ENCODE results near the gene RPS25. TPM values are rescaled to one million over a fixed set of nuclear protein-coding genes. Genes with fewer than 3 reads are reported as not detected.
"Not testable (repeated sequence)": the region's sequence is repeated elsewhere in the genome, so short reads cannot be mapped to it uniquely, and the experiment has no call there.

RPS25 gene
- total RNA-seq, 1 donor from 2014 or later = 609 TPM

DNA sequence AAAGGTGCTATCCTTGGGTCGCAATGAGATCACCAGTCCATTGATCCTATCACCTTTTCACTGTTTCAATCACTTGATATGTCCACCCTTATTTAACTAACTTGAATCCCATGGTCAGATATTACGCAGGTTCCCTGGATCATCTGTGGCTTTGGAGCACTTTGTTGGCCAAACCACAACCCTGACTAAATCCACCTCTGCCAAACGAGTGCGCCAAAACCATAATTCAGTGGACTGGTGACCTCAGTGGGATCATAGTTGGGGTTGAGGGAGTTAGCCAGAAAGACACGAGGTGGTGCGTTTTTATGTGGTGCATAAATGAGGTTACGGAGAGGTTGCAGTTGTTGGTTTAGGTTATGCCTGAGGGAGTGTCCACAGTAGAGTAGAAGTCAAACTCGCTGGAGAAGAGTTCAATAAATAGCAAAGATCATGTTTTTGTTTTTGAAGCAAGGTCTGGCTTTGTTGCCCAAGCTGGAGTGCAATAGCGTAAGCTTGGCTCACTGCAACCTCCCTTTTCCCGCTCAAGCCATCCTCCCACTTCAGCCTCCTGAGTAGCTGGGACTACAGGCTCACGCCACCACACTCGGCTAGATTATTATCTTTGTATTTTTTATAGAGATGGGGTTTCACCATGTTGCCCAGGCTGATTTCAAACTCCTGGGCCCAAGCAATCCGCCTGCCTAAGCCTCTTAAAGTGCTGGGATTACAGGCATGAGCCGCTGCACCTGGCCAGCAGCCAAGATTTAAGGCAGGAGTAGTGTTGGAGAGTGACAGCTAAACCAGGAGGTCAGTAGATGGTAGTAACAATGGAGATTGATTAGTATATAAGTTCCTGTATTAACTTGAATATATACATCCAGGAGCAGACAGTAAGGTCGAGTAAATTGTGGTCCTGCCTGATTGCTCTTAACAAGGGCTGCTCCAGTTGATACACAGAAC is 42.1 kb downstream of the RPS25 start:
- no peaks in the 10 kb centered on the region for H3K9me3 Mint-ChIP-seq (ENCODE audit: low read depth)
- H3K36me3 Mint-ChIP-seq (ENCODE audit: low read depth) = no peaks in the 10 kb centered on the region
- H3K27me3 Mint-ChIP-seq (ENCODE audit: low read depth) = peaks cover 13% of the 10 kb centered on the region
- DNase-seq (ENCODE audit: low spot score) = no peak
- no peaks in the 10 kb centered on the region for H3K4me1 Mint-ChIP-seq (ENCODE audit: low read depth)
- no peak overlapping the region for H3K4me3 Mint-ChIP-seq (ENCODE audit: unreplicated experiment)
- H3K27ac Mint-ChIP-seq (ENCODE audit: unreplicated experiment) = no peak overlapping the region
- TF ChIP-seq, protein P1, sequence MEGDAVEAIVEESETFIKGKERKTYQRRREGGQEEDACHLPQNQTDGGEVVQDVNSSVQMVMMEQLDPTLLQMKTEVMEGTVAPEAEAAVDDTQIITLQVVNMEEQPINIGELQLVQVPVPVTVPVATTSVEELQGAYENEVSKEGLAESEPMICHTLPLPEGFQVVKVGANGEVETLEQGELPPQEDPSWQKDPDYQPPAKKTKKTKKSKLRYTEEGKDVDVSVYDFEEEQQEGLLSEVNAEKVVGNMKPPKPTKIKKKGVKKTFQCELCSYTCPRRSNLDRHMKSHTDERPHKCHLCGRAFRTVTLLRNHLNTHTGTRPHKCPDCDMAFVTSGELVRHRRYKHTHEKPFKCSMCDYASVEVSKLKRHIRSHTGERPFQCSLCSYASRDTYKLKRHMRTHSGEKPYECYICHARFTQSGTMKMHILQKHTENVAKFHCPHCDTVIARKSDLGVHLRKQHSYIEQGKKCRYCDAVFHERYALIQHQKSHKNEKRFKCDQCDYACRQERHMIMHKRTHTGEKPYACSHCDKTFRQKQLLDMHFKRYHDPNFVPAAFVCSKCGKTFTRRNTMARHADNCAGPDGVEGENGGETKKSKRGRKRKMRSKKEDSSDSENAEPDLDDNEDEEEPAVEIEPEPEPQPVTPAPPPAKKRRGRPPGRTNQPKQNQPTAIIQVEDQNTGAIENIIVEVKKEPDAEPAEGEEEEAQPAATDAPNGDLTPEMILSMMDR (IDR thresholded peaks at IDR 0.05) = no peak

DNA sequence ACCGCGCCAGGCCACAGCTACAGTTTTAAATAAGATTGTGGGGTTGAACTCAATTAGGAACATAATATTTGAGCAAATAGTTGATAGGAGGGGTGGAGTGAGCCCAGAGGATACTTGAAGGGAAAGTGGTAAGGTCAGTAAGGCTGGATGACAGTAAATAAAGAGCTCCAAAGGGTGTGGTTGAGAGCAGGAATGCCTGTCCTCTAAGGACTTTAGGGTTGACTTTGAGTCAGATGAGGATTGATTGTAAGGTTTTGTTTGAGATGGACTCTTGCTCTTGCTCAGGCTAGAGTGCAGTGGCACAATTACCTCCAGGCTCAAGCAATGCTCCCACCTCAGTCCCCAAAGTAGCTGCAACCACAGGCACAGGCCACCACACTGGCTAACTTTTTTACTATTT is 44.2 kb downstream of the RPS25 start:
- DNase-seq (ENCODE audit: low spot score) = no peak
- H3K36me3 Mint-ChIP-seq (ENCODE audit: low read depth) = no peaks in the 10 kb centered on the region
- peaks cover 12% of the 10 kb centered on the region for H3K27me3 Mint-ChIP-seq (ENCODE audit: low read depth)
- H3K4me3 Mint-ChIP-seq (ENCODE audit: unreplicated experiment) = no peak overlapping the region
- H3K4me1 Mint-ChIP-seq (ENCODE audit: low read depth) = no peaks in the 10 kb centered on the region
- H3K27ac Mint-ChIP-seq (ENCODE audit: unreplicated experiment) = no peak overlapping the region
- TF ChIP-seq, protein P1 (IDR thresholded peaks at IDR 0.05) = no peak
- no peaks in the 10 kb centered on the region for H3K9me3 Mint-ChIP-seq (ENCODE audit: low read depth)

DNA sequence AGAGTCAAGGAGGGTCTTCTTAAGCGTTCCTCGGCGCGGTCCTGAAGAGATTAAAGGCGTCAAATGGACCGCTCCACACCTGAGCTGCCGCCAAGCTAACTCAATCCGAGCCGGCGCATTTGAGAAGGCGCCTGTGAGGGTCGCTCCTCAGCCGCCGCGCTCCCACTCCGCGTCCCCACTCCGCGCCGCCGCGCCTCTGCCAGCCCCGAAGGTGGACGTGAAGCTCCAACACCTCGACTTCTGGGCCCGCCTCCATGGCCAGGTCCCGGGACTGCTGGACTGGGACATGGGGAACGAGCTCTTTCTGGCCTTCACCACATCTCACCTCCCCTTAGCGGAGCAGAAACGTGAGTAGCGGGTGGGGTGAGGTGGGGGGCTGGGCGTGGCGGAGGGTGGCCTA is 46.5 kb downstream of the RPS25 start, which contains the start of gene FOXR1:
Gene FOXR1 (plus strand): TSS at position 116 of the 400 bp plus-strand sequence. CDS start 171 bp downstream, at position 287.
- H3K36me3 Mint-ChIP-seq (ENCODE audit: low read depth) = no peaks in the 10 kb centered on the region
- TF ChIP-seq, protein P1 (IDR thresholded peaks at IDR 0.05) = no peak
- H3K27ac Mint-ChIP-seq (ENCODE audit: unreplicated experiment) = no peak within 1 kb of the TSS
- H3K4me3 Mint-ChIP-seq (ENCODE audit: unreplicated experiment) = no peak within 1 kb of the TSS
- DNase-seq (ENCODE audit: low spot score) = no peak
- peaks cover 9% of the 10 kb centered on the region for H3K27me3 Mint-ChIP-seq (ENCODE audit: low read depth)
- no peaks in the 10 kb centered on the region for H3K4me1 Mint-ChIP-seq (ENCODE audit: low read depth)
- H3K9me3 Mint-ChIP-seq (ENCODE audit: low read depth) = no peaks in the 10 kb centered on the region

DNA sequence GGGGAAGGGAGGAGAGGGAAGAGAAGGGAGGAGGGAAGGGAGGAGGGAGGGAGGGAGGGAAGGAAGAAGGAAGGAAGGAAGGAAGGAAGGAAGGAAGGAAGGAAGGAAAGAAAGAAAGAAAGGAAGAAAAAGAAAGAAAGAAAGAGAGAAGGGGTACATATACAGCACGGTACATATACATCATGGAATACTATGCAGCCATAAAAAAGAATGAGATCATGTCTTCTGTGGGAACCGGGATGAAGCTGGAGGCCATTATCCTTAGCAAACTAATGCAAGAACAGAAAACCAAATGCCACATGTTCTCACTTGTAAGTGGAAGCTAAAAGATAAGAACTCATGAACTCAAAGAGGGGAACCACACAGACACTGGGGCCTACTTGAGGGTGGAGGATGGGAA is 48.6 kb downstream of the RPS25 start:
- H3K36me3 Mint-ChIP-seq (ENCODE audit: low read depth); H3K27me3 Mint-ChIP-seq (ENCODE audit: low read depth); DNase-seq (ENCODE audit: low spot score); H3K4me3 Mint-ChIP-seq (ENCODE audit: unreplicated experiment); H3K4me1 Mint-ChIP-seq (ENCODE audit: low read depth); H3K27ac Mint-ChIP-seq (ENCODE audit: unreplicated experiment); H3K9me3 Mint-ChIP-seq (ENCODE audit: low read depth): not testable (repeated sequence)

Small RNA genes lying within 50 kb of the gene (microRNA-seq; reads per million reads assigned to microRNA genes)
- not detected for gene MIR3656 (ENCODE audit: borderline number of aligned reads)

Other genes with a start within 250 kb of the RPS25 start
- 135 to 156 TPM (median 136 TPM) in 3 replicates for gene DDX6, start 227.2 kb downstream of the RPS25 start, total RNA-seq
- gene CXCR5, start 134.5 kb downstream of the RPS25 start, total RNA-seq = 0.07 to 0.27 TPM in 2 of 3 replicates, not detected in the other
- 131 to 145 TPM (median 138 TPM) in 3 replicates for gene BCL9L, start 92.4 kb downstream of the RPS25 start, total RNA-seq
- 0.22 to 0.63 TPM (median 0.38 TPM) in 3 replicates for gene UPK2, start 62.0 kb downstream of the RPS25 start, total RNA-seq
- gene FOXR1, start 46.6 kb downstream of the RPS25 start, total RNA-seq = not detected in 3 replicates
- gene CENATAC, start 20.2 kb downstream of the RPS25 start, total RNA-seq = 16.6 to 30.0 TPM (median 16.7 TPM) in 3 replicates
- gene TRAPPC4, start 423 bp upstream of the RPS25 start, total RNA-seq = 73.0 to 78.8 TPM (median 75.0 TPM) in 3 replicates
- gene SLC37A4, start 12.5 kb upstream of the RPS25 start, total RNA-seq = 13.6 to 15.6 TPM (median 13.9 TPM) in 3 replicates
- 213 to 227 TPM (median 214 TPM) in 3 replicates for gene HYOU1, start 38.9 kb upstream of the RPS25 start, total RNA-seq
- gene VPS11, start 49.5 kb upstream of the RPS25 start, total RNA-seq = 28.0 to 30.3 TPM (median 30.1 TPM) in 3 replicates
- gene HMBS, start 66.5 kb upstream of the RPS25 start, total RNA-seq = 16.1 to 21.3 TPM (median 16.7 TPM) in 3 replicates
- gene DPAGT1, start 83.5 kb upstream of the RPS25 start, total RNA-seq = 37.0 to 58.2 TPM (median 41.2 TPM) in 3 replicates
- 11.8 to 13.2 TPM (median 12.1 TPM) in 3 replicates for gene C2CD2L, start 89.0 kb upstream of the RPS25 start, total RNA-seq
- gene HINFP, start 103.2 kb upstream of the RPS25 start, total RNA-seq = 16.9 to 22.9 TPM (median 21.9 TPM) in 3 replicates
- 0.80 to 2.5 TPM (median 2.0 TPM) in 3 replicates for gene ABCG4, start 130.7 kb upstream of the RPS25 start, total RNA-seq
- 13.0 to 20.1 TPM (median 19.2 TPM) in 3 replicates for gene NLRX1, start 150.4 kb upstream of the RPS25 start, total RNA-seq
- not detected in 3 replicates for gene NHERF4, start 167.1 kb upstream of the RPS25 start, total RNA-seq
- 17.8 to 25.8 TPM (median 25.5 TPM) in 3 replicates for gene CBL, start 188.0 kb upstream of the RPS25 start, total RNA-seq